ENCODE measurements around the gene NUAK1. TPM values are rescaled to one million over a fixed set of nuclear protein-coding genes. Genes with fewer than 3 reads are reported as not detected.

NUAK1 gene
- total RNA-seq: 10 to 100 TPM in 4 of 6 donors, 1 to 10 TPM in 2; 7.1 to 28.7 (median 10.9) TPM

- peak; percentile 50 to 92 for DNase-seq
- TF ChIP-seq EP300 (IDR thresholded peaks at IDR 0.05) (no peak), CTCF (IDR thresholded peaks at IDR 0.05) (peak in 3 of 6 experiments; percentile 11 to 42 (median 11)), POLR2A (IDR thresholded peaks at IDR 0.05) (peak in 1 of 4 donors; percentile 25), POLR2AphosphoS5 (IDR thresholded peaks at IDR 0.05) (peak; percentile 1 to 47)
- WGBS, 2 donors: 1% methylated on average over 28 of the region's 106 CpGs; no CpG with 5 or more reads in 1 of the 2 donors
- Histone ChIP-seq H3K4me3 (peak within 1 kb of the TSS; percentile 50 to 73 (median 70)), H3K9me3 (no peaks in the 10 kb centered on the region), H3K27me3 (peaks cover 0 to 16% (median 8%) of the 10 kb centered on the region in 4 donors), H3K4me1 (peaks cover 8 to 38% (median 21%) of the 10 kb centered on the region in 4 donors), H3K27ac (peak within 1 kb of the TSS; percentile 83 to 88 (median 88)), H3K36me3 (no peaks in the 10 kb centered on the region)
- peak; percentile 69 to 74 for ATAC-seq (ENCODE audit: low FRiP score in 2 of 2)
Measured at GRCh38 chr12:106138633-106139421, at the start of gene NUAK1. NUAK1 (minus strand) TSS chr12:106138954; CDS start chr12:106138653, 301 bp downstream.

DNA sequence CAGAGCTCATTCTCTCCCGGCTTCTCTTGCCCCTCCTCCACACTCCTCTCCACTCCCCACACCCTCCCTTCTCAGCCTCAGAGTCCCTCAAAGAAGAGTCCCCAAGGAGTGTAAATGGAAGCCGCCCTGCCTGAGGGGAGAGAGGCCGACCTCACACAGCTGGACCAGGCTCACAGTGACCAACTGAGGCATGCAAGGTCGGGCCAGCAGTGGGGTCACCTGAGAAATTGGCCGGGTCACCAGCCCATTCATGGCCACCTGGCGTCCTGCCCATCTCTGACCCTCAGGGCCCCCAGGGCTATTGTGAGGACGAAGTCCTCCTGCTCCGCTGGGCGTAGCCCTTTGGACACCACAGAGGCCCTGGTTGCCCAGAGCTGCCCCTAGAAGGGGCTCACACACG, 49.5 kb upstream of the NUAK1 start:
- Histone ChIP-seq H3K4me3 (no peak overlapping the region), H3K9me3 (no peaks in the 10 kb centered on the region), H3K4me1 (no peaks in the 10 kb centered on the region), H3K36me3 (no peaks in the 10 kb centered on the region), H3K27ac (no peak overlapping the region), H3K27me3 (no peaks in the 10 kb centered on the region)
- WGBS, 2 donors: 52 to 64% methylated on average over 3 to 7 of the region's 10 CpGs
- no peak for ATAC-seq (ENCODE audit: low FRiP score in 2 of 2)
- no peak for TF ChIP-seq CTCF (IDR thresholded peaks at IDR 0.05)
- no peak for TF ChIP-seq POLR2A (IDR thresholded peaks at IDR 0.05)
- no peak for TF ChIP-seq EP300 (IDR thresholded peaks at IDR 0.05)
- no peak for TF ChIP-seq POLR2AphosphoS5 (IDR thresholded peaks at IDR 0.05)
- DNase-seq: peak in 1 of 2 donors; percentile 32

DNA sequence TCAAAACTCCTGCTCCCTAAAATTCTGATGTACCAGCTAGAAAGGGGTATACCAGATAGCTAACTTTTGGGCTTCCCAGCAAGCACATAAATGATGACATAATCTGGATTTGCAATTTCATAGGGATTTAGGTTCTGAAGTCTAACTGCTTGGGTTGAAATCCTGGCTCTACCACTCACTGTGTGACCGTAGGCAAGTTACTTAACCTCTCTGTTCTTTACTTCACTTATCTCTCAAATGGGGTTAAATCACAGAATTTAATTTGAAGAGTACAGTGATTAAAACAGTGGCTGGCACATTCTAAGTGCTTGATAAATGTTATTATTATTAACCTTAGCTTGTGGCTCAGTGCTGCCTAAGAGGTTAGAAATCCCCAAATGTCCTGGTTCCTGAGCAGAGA, 49.1 kb upstream of the NUAK1 start:
- WGBS, 2 donors: 88 to 100% methylated on average over 1 of the region's 1 CpG
- Histone ChIP-seq H3K27me3 (no peaks in the 10 kb centered on the region), H3K27ac (no peak overlapping the region), H3K4me3 (no peak overlapping the region), H3K9me3 (no peaks in the 10 kb centered on the region), H3K4me1 (no peaks in the 10 kb centered on the region), H3K36me3 (no peaks in the 10 kb centered on the region)
- TF ChIP-seq CTCF (IDR thresholded peaks at IDR 0.05) (no peak), POLR2AphosphoS5 (IDR thresholded peaks at IDR 0.05) (no peak), EP300 (IDR thresholded peaks at IDR 0.05) (no peak)
- ATAC-seq (ENCODE audit: low FRiP score in 2 of 2): no peak
- DNase-seq: no peak

- Histone ChIP-seq H3K4me1 (no peaks in the 10 kb centered on the region), H3K27ac (no peak overlapping the region), H3K9me3 (no peaks in the 10 kb centered on the region), H3K4me3 (no peak overlapping the region), H3K36me3 (no peaks in the 10 kb centered on the region), H3K27me3 (no peaks in the 10 kb centered on the region)
- DNase-seq (no peak), ATAC-seq (ENCODE audit: low FRiP score in 2 of 2) (no peak)
- no peak for TF ChIP-seq EP300 (IDR thresholded peaks at IDR 0.05)
- TF ChIP-seq POLR2A (IDR thresholded peaks at IDR 0.05): no peak
- no peak for TF ChIP-seq POLR2AphosphoS5 (IDR thresholded peaks at IDR 0.05)
- no peak for TF ChIP-seq CTCF (IDR thresholded peaks at IDR 0.05)
- whole genome bisulfite sequencing, 2 donors: 50 to 52% methylated on average over 6 of the region's 6 CpGs
Measured at GRCh38 chr12:106187155-106187789, 48.5 kb upstream of the NUAK1 start.
